Measurements from ENCODE around the gene CGRRF1. TPM values are rescaled to one million over a fixed set of nuclear protein-coding genes. Genes with fewer than 3 reads are reported as not detected.
A peak's percentile ranks its signal among the peaks of the same experiment; 100 is the strongest.

The CGRRF1 gene, protein sequence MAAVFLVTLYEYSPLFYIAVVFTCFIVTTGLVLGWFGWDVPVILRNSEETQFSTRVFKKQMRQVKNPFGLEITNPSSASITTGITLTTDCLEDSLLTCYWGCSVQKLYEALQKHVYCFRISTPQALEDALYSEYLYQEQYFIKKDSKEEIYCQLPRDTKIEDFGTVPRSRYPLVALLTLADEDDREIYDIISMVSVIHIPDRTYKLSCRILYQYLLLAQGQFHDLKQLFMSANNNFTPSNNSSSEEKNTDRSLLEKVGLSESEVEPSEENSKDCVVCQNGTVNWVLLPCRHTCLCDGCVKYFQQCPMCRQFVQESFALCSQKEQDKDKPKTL
- total RNA-seq: 10.7 TPM

DNA sequence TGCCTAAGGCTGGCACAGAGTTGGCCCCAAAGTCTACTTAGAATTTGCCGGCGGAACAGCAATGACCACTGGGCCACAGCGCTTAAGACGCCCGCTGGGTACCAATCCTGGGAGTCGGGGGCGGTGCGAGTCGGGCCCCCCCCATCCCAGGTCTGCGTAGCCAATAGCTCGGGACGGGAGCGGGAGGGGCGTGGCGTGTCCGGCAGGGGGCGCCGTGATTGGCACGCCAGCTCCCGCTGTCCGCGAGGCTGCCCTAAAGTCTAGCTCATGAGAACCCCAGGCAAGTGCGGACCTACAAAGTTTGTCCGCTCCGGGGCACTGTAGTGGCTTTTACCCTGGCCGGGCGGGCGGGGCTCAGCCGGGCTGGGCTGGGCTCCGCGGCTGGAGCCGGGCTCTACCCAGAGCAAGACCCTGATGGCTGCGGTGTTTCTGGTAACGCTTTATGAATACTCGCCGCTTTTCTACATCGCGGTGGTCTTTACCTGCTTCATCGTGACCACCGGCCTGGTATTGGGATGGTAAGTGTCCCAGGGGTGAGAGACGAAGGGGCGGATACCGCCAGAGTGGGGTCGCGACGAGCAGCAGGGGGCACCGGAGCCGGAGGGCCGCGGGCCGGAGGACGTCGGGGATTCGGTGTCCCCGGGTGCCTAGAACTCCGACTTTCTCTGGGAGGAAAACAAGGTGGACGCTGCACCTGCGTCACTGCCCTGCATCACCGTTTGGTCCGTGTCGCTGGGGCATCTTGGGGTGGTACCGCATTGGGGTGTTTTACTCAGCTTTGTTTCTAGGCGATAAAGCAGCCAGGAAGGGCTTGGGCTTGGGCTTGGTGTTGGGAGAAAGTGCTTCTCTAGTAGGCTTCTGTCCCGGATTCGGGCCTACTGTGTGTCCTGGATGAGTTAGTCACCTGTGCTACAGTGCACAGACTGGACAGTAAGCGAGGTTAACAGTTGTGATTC is at the start of gene CGRRF1:
TSS of gene CGRRF1 (plus strand) at position 361 of the 956 bp plus-strand sequence. CDS start at position 415, 54 bp downstream.
- peak; percentile 86 for DNase-seq

DNA sequence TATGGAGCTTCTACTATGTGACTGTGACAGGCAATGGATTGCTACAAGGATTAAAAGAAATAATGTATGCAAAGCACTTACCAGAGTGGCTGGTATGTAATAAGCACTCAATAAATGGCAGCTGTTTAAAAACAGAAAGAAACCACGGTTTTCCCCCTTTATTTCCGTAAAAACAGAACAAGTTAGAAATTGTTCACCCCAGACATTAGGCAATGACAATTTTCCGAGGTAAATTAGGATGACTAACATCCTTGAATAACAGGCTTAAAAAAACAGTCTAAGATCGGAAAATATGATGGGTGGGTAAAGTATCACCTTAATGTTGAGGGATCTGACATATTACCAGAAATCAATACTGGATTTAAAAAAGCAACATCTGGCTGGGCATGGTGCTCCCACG is 47.7 kb upstream of the CGRRF1 start:
- no peak for DNase-seq

DNA sequence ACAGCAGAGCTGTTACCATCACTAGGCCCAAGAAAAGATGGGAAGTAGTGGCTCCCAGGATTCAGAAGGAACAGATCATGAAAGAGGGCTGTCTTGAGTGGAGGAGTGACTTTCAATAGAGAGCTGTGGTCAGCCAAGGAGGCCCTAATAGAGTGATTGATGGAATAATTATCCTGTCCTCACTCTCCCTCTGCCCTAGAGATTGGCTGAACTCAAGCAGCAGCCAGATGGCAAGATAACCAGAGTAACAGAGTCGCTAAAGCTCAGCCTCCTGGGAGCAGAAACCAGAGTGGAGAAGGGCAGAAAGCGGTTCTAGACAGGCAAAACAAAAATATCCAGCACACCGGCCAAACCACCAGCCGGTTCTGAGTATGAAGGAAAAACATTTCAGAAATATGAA is 44.1 kb upstream of the CGRRF1 start:
- DNase-seq: no peak

DNA sequence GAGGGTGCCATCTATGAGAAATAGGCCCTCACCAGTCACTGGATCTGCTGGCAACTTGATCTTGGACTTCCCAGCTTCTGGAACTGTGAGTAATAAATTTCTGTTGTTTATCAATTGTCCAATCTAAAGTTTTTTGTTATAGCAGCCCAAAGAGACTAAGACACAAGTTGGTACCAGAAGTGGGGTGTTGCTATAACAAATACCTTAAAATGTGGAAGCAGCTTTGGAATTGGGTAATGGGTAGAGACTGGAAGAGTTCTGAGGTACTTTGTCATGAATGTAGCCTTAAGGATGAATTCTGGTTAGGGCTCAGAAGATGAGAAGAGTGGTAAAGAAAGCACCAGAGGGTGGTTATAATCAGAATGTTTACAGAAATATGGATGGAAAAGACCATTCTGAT is 42.4 kb upstream of the CGRRF1 start:
- DNase-seq: no peak

DNA sequence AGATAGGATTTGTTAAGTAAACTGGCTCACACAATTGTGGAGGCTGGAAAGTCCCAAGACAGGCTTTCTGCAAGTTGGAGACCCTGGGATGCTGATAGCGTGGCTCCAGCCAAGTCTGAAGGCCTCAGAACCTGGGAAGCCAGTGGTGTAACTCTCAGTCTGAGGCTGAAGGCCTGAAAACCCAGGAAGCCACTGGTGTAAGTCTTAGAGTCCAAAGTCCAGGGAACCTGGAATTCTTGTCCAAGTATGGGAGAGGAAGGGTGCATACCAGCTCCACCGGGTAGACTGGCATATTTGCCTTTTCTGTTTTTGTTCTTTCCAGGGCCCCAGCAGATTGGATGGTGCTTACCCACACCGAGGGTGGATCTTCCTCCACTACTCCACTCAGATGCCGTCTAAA is 39.0 kb upstream of the CGRRF1 start:
- no peak for DNase-seq

DNA sequence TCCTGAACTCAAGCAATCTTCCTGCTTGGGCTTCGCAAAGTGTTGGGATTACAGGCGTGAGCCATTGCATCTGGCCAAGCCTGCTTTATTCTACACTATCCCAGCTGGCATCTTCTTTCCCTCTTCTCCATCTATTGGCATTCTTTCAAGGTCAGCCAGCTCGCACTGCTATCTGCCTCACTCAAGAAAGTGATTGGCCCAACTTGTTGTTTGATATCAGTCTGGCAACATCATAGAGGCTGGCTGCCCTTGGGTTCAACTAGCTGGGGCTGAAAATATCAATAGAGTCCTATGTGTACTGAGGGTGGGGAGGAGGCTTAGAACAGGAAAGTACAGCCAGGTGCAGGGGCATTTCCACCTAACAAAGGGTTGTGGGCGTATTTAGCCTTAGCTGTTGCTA is 38.1 kb upstream of the CGRRF1 start:
- DNase-seq: no peak

DNA sequence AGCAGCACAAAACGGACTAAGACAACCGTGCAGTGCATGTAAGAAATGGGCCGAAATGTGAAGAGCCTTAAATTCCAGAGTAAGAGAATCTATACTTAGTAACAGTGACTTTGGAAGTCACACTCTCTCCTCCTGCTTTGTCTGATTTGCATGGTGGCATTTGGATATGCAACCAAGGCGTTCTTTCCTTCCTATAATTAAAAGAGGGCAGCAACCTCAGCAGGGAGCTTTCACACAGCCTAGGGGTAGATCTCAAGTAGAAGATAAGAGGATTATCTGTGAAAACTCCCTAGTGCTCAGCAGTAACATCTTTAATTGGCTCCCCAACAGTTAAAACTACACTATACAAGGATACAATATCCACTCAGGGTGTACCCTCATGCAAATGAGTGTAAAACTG is 37.4 kb upstream of the CGRRF1 start:
- no peak for DNase-seq

DNA sequence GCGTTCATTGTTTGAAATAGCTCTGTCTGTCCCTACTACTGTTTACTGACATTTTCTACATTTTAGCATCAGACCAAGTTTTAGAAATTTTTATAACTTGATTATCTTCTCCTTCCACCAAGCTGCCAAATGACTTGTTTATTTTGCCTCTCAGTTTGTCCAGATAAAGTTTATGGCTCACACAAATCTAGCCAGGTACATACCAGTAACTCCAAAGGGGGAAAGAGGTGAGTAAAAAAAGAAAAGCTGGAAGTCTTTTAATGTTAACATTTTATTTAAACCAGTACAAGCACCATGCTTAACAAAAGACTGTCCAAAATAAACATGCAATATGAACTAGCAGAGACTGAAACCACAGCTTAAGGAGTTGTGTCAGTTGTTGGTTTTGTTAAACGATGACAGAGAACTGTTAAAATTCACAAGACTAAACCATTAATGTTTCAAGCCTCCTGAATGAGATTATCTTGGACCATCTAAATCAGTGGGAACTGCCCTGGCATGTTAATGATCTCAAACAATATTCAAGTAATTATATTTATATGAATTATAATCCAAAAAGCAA is 35.4 kb upstream of the CGRRF1 start:
- no peak for DNase-seq

DNA sequence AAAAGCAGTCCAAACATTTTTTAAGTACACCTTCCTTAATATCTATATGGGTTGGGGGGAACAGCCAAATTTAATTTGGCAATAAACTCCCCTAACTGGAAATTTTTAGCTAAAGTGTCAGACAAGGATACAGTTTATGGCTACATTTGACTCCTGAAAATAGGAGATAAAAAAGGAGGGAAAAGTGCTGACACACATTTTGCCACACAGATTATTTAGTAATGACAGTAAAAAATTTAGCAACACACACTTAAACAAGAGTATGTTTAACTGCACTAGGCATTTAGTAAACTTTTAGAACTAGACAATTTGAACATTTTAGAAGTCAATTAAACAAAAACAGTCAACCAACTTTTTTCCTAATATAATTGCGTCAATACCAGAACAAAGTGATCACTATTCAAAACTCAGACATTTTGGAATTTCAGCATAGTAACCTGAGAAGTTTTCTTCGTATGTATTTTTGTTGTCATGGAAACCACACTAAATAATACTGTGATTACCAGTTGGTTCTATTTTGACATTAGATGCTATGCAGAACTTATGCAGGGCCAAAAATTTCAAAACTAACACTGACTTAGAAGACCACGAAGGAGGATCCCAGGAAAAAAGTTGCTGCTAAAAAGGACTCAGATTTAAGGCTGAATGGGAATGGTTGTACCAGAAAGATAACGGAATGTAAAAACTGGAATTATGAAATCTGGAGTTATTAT is 34.4 kb upstream of the CGRRF1 start:
- DNase-seq: peak; percentile 23

DNA sequence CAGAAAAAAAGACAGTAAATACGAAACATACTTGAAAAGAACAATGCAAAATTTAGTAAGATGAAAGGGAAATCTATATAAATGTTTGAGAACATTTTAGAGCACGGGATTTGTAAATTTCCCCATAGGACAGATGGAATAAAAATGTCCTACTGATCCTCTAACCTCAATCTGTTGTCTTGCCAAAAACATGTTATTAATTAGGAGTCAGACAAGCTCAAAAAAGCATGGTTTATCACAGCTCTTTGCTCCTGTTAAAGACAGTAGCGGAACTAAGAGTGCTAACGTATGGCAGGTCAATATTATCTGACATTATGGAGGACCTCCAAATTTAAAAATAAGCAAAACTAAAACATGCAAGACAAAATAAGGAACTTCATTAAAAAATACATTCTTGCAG is 33.8 kb upstream of the CGRRF1 start:
- DNase-seq: peak; percentile 31

DNA sequence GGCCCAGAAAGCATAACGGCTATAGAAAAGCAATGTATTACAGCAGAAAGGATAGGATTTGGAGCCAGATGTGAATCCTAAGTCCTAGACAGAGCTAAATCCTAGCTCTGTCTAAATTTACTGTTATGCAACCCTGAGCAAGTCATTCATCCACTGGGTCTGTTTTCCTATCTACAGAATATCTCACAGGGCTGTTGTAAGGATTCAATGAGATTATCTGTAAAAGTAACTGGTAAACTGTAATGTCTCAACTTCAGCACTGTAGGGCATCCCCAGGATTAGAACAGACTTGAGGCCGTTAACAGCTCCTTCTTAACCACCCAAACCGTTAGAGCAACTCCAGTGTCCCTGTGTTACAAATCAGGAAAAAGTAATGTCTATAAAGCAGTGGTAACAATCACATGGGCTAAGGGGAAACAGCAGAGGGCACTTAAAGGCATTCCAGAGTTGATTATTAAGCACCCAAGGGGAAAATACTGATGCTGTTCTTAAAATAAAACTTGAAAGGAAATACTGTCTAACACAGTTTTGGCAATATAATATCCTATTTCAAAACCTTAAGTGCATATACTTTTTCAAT is 31.0 kb upstream of the CGRRF1 start:
- no peak for DNase-seq

DNA sequence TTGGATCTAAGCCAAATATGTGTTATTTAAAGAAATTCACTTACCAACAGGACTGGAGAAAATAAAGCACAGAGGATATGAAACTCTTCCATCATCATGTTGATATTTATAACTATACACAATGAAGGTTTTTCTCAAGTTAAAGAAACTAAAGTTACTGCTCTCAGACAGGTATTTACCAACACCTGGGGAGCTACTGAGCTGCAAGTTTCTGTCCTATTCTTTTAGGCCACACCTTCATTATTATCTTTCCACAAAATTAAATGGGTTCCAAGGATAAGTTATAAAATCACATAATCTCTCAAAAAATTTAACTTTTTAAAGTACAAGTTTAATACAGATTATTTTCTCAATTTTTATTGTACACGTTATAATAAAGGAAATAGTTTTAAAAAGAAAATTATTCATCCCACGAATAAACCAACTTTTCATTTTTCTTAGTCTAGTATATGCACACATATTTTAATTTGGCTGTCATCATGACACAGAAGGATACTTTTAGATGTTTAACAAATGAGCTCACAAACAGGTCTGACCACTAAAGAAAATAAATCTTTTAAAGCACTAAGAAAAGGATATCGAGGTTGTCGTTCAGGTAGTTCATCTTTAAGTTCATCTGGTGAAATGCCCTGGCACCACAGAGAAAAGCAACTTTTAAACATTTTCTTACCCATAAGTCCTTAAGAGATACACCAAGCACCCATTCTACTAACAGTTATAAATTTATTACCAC is 28.7 kb upstream of the CGRRF1 start:
- DNase-seq: no peak

DNA sequence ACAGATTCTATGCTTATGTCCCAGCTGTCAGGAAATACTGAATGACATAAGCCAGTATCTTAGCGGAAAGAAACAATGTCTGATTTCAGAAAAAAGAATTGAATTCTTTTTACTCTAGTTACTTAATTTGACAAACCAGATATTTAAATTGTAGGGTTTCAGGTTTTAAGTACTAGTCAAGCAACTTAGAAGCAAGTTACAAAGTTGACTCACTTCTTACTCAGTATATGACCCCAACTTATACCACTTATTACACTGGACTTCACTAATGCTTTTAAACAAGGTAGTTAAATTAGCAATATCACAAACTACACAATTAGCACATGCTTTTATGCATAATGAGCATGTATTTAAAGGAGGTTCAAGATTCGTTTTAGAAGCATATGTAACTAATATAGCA is 28.0 kb upstream of the CGRRF1 start:
- no peak for DNase-seq

DNA sequence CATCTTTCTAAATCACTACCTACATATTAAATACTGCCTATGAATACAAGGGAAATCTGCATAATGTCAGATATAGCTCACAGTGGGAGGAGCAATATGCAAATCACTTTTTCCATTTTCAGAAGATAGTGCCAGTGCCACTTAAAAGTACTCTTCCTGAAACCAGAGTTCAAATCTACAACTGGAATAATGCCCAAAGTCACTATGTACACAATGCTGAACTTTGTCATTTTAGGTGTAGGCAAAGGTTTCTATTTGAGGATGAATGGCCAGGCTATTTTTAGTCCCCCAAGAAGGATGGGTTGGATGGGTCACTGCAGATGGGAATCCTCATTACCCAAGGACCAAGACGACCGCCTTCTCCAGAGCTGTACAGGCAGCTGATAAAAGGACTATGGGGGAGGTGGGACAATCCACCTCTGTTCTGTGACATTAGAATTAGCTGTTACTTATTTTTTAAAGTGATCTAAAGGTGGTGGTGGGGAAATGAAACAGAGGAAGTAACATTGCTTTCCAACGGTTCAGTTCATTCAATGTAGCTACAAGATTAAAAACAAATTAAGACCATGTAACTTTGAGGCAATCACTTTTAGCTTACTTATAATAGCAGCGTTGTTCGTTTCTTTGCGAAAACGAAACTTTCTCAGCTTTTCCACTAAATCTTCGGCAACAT is 26.5 kb upstream of the CGRRF1 start:
- DNase-seq: no peak

DNA sequence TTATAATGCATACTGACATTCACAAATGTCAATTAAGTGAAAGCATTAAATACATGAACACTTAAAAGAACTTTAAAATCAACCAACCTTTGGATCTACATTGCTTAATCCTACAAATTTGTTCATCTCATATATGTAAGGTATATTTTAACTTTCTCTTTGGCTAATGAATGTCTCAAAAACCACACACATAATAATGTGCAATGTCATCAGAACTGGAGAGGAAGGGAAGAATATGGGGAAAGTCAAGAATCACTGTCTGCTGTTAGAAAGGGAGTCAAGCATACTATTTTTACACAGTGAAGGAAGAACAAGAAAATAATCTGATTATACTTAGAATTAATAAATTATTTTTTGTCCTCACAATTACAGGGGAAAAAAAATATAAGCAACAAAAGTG is 25.9 kb upstream of the CGRRF1 start:
- DNase-seq: no peak

DNA sequence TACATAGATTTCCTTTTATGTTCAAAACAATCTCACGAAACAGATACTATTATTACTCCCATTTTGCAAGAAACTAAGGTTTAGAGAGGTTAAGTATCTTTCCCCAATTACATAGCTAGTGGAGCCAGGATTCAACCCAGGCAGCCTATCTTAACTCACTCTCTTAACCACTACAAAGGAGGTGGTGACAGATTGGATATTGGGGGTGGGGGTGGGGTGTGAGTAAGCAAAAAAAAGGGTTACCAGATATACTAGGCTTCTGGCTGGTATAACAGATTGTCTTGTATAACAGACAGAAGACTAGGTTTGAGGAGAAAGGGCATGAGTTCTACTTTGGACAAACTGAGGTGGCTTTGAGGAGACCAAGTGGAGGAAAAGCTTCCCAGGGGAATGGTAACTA is 23.0 kb upstream of the CGRRF1 start:
- no peak for DNase-seq

DNA sequence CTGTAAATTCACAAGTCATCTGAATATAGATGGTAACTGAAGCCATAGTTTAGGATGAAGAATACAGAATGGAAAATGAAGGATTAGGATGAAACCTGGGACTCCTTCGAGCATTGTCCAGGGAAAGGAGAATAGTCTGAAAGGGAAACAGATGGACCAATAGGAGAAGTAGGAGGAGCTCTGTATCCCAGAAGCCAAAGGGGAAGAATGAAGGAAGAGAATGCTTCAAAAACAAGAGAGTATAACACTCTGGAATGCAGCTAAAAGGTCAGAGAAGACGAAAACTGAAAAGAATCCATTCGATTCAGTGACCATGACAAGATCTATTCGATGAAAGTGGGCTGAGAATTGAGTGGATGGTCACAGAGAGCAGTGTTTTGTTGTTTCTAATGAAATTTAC is 21.9 kb upstream of the CGRRF1 start:
- no peak for DNase-seq

DNA sequence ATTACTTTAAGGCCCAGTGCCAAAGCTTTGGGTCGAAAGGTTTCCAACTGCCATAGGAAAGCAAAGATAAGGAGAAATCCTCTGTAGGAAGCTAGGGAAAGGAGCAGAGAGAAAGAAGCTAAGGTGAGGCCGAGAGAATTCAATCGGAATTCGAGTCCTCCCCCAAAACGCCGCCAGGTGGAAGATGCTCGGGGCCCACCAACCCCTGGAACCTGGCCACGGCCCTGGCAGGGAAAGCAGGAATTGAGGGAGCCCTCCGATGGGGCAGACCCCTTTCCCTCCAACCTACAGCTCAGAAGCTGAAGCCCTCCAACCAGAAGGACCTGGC is 21.4 kb upstream of the CGRRF1 start:
- DNase-seq: no peak

DNA sequence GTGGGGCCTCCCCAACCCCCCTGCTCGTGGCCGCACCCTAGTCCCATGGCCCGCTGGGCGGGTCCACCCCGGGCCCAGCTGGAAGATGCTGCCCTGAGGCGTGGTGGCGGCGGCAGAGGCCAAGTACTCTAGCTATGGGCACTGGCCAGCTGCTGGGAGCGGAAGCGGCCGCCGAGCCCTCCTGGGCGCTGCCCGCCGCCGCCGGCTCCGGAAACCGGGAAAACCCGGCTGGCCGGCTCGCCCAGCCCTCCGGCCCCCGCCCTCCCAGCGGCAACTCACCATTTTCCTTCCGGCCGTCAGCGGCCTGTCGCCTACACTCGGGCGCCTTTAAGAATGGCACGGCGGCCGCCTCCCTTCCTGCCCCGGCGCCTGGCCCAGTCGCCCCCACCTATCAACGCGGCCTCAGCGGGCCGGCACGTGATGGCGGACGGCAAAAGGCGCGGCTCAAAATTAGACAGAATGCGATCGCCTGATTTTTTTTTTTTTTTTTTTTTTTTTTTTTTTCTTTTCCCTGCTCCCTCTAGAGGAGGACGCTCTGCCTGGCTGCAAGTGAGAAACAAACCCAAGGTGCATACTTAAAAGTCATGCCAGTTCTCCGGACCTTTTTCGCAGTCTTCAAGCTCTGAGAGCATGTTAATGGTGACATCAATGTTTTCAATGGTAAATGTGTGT is 20.9 kb upstream of the CGRRF1 start, which contains the start of gene GMFB:
TSS of gene GMFB (minus strand) at position 335 of the 672 bp plus-strand sequence. CDS start at position 282, 53 bp downstream.
- peak; percentile 90 for DNase-seq

DNA sequence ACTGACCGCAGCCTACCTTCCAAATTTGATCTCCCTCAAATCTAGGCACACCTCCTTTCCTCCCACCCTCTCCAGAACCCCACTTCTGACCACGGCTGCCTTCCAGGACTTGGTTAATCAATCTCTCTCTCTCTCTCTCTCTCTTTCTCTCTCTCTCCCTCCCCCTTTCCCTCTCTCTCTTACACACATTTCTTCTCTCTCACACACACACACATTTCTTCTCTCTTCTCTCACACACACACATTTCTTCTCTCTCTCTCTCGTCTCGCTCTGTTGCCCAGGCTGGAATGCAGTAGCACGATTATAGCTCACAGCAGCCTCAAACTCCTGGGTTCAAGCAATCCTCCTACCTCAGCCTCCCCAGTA is 20.4 kb upstream of the CGRRF1 start:
- no peak for DNase-seq
